T-helper 2 cell treated with Interferon-gamma antibody and Interleukin-4, amounts not matched to agents 100 ng/mL and 5 ng/mL, for 36 hours (primary cell): Measurements from ENCODE around the gene FAM107B. TPM values are rescaled to one million over a fixed set of nuclear protein-coding genes. Genes with fewer than 3 reads are reported as not detected.

Experiments
- intact Hi-C: fragments of 100-400 bp; cut with micrococcal nuclease; formaldehyde crosslinking; loops from one replicate; pipeline ENCODE4 v1.15.1; 2023
- total RNA-seq: library from RNA; stranded (reverse); gene quantifications from 2 replicates; pipeline ENCODE4 v1.2.3, GENCODE V29; 2022

FAM107B gene
- total RNA-seq, 1 donor from 2014 or later: 161 TPM

GRCh38 chr10:14524691-14525324, 249.9 kb downstream of the FAM107B start:
- intact Hi-C loops: loop anchor here (5.0 kb wide), 1 partner anchor 738 kb away; no protein-coding TSS in a partner anchor

GRCh38 chr10:14523286-14523685, 251.4 kb downstream of the FAM107B start:
- intact Hi-C loops: no loop called here

DNA sequence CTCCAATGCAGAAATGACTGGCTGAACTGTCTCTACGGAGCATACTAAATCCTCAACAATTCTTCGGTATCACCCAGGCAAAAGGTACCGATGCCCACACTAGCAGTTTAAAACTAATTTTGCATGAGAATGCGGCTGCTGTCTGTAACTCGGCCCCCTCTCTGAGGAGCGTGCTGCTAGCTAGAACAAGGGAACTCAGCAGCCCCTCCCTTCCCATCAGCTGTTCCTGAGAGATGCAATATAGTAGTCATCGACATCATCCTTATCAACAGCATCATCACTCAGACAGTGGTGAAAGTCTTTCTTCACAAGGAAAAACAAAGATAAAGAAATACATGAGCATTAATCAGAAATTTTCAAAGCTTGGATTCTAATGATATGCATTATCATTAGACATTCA, 254.9 kb downstream of the FAM107B start:
- intact Hi-C loops: no loop called here

- intact Hi-C loops: no loop called here
These were observed 256.5 kb downstream of the FAM107B start for GRCh38 chr10:14518149-14518548.

DNA sequence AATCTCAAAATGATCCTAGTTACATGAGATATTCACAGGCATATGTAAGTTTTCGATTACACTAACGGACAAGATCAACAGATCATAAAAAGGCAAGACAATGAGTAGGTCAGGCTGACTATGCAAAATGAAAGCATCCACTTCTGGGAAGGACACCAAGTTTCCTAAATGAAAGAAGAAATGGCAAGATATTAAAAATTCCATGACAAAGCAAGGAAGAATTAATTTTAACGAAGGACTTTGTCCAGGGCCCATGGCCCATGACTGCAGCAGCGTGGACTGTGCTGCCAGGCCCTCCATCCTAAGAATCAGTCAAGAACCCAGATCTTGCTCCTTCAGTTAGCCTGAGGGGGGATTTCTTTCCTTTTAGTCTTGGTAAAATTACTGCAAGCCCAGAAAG, 261.6 kb downstream of the FAM107B start:
- intact Hi-C loops: no loop called here

- intact Hi-C loops: no loop called here
These were observed 264.4 kb downstream of the FAM107B start for GRCh38 chr10:14510346-14510745.

GRCh38 chr10:14508725-14509124, 266.0 kb downstream of the FAM107B start:
- intact Hi-C loops: no loop called here

DNA sequence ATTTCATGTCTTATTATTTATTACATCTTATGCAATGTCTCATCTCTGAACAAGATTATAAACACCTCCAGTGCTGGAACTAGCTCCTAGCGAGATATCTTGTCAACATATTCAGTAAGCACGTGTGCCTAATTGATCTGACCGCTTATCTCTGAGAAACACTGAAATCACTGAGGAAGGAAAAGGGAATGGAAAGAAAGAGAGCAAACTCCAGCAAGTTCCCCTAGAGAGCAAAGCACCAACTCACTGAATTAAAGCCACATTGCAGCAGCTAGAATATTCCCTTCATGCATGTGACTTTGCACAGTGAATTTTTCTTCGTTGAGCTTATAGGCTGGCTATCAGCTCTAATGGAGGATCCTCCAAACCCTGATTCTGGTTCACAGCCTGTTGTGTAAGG, 266.9 kb downstream of the FAM107B start:
- intact Hi-C loops: no loop called here

DNA sequence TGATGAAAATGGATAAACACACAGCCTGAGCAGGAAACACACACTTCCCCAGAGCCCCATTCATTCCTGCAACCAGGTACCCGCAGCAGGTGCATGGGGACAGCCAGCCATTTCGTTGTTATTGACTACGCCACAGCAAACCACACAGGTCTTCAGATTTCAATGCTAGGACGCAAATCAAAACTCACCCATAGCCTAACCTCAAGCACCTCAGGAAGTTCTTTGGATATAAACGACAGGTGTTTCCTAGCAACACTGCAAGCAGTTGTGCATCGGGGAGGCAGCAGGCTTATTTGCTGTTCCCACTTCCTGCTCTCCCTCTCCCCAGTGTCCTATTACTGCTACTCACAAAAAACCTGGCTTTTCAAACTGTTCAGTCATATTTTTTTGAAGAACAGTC, 267.5 kb downstream of the FAM107B start:
- intact Hi-C loops: no loop called here

GRCh38 chr10:14502431-14502830, 272.3 kb downstream of the FAM107B start:
- intact Hi-C loops: no loop called here

DNA sequence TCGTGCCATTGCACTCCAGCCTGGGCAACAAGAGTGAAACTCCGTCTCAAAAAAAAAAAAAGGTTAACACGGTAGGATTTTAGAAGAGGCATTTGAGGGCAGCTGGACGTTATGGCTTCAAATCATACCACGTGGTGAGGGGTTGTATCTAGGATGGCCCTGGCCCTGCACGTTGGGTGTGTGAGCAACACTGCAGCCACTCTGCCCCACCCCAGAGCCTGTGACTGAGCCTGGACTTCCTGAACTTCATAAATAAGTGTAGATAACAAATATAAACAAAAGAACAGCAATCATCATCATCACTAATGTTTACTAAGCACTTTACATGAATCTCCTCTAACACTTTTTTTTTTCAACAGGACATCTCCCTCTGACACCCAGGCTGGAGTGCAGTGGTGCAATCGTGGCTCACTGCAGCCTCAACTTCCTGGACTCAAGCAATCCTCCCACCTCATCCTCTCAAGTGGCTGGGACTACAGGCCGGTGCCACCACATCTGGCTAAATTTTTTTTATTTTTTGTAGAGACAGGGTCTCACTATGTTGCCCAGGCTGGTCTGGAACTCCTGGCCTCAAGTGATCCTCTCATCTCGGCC, 274.4 kb downstream of the FAM107B start:
- intact Hi-C loops: no loop called here

- intact Hi-C loops: loop anchor here (1.0 to 5.0 kb wide), 3 partner anchors 44 to 338 kb away; partner anchors contain the start of genes CDNF, HSPA14 and MSANTD7
These were observed 275.1 kb downstream of the FAM107B start for GRCh38 chr10:14499601-14499904.

DNA sequence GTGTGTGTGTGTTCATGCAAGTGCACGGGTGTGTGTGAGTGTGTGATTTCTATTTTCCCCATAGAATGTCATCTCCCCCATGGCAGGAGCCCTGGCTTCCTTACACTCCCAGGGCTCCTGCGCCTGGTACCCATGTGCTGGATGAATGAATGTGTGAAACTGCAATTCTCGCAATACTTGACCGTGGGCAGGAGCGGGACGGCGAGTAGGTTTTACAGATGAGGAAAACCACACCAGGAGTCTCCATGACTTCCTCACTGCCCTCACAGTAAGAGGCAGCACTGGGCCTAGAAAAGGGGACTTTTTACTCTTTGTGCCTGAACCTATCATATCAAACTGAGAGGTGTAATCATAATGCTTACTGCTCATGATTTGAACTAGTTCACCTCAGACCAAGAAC, 276.4 kb downstream of the FAM107B start:
- intact Hi-C loops: loop anchor here (5.0 kb wide), 1 partner anchor 339 kb away; the partner anchor contains the start of genes CDNF, HSPA14 and MSANTD7

- intact Hi-C loops: no loop called here
These were observed 282.9 kb downstream of the FAM107B start for GRCh38 chr10:14491811-14492210.

GRCh38 chr10:14489522-14490177, 285.0 kb downstream of the FAM107B start:
- intact Hi-C loops: no loop called here

GRCh38 chr10:14487488-14487883, 287.2 kb downstream of the FAM107B start:
- intact Hi-C loops: no loop called here

DNA sequence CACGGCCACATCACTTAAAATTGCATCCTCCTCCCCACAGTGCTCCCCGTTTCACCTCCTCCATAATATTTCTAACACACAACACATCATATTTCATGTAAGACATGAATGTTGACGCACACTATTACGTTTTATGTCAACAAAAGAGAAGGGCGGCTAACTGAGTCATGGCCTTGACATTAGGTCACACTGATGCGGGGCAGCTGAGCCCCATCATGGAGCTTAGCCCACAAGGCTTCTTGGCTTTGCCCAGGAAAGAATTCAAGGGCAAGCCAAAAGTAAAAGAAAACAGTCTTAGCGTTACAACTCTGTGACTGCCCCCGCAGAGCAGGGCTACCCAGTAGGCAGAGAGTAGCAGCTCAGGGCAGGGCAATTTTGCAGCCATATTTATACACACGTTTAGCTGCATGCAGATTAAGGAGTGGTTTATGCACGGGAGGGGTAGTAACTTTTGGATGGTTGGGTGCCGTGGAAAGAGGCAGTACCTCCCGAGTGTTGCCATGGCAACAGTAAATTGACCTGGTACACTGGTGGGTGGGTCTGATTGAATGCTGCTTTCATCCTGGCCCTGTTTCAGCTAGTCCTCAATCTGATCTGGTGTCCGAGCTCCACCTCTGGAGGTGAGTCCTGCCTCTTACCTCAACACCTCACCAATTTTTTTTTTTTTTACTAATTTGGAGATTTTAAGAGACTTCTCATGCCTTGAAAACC, 287.8 kb downstream of the FAM107B start:
- intact Hi-C loops: no loop called here

DNA sequence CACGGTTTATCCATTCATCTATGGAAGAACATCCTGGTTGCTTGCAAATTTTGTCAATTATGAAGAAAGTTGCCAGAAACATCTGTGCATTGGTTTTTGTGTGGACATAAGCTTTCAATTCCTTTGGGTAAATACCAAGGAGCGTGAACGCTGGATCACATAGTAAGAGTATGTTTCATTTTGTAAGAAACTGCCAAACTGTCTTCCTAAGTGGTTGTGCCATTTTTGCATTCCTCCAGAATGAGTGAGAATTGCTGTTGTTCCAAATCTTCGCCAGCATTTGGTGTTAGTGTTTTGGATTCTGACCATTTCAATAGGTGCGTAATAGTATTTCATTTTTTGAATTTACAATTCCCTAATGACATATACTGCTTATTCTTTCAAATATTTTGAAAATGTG, 288.7 kb downstream of the FAM107B start:
- intact Hi-C loops: no loop called here

GRCh38 chr10:14483417-14483816, 291.3 kb downstream of the FAM107B start:
- intact Hi-C loops: no loop called here

DNA sequence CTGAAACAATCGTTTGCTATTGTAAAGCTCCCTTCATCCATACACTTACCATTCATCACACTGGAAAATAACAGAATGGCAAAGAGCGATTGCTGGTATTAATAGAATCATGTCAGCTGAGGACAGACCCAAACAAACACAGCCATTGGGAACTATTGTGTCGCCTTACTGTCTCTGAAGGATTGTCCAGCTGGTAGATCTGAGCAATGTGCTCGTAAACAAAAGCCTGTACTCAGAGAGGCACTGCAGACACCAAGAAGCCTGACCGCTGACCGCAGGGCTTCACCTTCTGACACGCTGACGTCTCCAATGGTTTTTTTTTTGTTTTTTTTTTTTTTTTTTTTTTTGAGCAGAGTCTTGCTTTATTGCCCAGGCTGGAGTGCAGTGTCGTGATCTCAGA, 292.9 kb downstream of the FAM107B start:
- intact Hi-C loops: no loop called here

GRCh38 chr10:14481014-14481413, 293.7 kb downstream of the FAM107B start:
- intact Hi-C loops: no loop called here

GRCh38 chr10:14478604-14479003, 296.1 kb downstream of the FAM107B start:
- intact Hi-C loops: loop anchor here (10.0 kb wide), 1 partner anchor 284 kb away; no protein-coding TSS in a partner anchor
